HG03280 (cell line): Measurements from ENCODE around the gene KCTD4.

ENCODE experiments used
- ATAC-seq: cut with Tn5 transposase; IDR thresholded peaks from one replicate; pipeline ENCODE4 v1.9.1; 2021; ENCODE audit warnings: mild to moderate bottlenecking, moderate library complexity; ENCODE audit not compliant: unreplicated experiment

KCTD4 gene

DNA sequence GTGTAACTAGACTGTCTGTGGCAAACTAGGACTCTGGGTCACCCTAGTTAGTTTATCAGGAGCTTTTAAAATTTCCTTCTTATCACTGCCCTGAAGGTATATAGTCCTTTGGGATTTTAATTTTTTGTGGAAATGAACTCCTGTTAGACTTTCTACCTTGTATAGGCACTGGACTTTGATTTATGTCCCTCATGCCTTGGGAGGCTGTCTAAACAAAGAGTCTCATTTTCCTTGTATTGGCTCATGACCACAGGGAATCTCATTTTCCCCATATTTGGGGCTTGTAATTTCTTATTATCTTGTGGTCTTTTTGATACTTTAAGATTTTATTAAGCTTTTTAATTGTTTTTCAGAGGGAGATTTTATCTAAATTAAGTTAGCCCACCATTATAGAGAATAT, 21.4 kb downstream of the KCTD4 start:
- no peak for ATAC-seq

DNA sequence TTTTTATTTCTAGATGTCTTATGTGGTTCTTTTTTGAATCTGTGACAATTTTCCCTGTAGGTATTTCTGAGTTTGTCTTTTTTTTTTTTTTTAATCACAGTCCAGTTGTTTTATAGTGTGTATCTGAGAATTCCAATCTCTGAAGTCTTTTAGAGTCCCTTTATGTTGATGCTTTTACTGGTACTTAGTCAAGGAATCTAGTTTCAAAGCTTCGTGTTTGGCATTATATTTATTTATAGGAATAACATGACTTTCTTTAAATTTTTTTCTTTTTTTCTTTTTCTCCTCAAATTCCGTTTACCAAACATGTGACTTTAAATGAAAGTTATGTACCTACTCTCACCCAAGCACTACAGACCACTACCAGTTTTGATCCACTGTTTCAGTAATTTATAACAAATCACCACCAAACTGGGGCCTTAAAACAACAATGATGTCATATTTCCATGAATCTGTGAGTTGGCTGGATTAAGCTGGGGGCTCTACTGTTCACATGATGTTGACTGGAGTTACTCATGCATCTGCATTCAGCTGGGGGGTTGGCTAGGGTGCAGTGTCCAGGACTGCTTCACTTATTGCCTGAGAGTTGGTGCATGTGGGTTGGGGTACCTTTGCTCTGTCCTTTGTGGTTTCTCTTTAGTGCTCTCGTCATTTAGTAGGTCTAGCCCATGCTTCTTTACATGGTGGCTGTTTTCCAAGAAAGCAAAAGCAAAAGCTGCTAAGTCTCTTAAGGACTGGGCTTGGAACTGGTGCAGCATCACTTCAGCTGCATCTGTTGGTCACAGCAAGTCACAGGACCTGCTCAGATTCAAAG, 22.3 kb downstream of the KCTD4 start:
- ATAC-seq: no peak

DNA sequence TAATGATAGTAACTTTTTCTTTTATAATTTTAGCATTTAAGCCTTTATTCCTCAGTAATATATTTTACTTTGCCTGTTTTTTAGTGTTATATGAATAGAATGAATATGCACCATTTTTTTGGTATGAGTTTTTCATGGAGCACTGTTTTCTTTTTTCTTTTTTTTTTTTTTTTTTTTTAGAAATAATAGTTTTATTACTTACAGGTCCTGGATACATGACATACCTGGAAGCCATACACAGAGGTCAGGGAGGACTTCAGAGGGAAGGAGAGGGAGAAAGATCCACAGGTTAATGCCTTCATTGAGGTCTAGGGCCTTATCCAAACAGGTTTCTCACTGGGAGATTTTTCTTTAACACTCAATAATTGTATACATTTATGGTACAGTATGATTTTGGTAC, 26.4 kb downstream of the KCTD4 start:
- ATAC-seq: no peak

DNA sequence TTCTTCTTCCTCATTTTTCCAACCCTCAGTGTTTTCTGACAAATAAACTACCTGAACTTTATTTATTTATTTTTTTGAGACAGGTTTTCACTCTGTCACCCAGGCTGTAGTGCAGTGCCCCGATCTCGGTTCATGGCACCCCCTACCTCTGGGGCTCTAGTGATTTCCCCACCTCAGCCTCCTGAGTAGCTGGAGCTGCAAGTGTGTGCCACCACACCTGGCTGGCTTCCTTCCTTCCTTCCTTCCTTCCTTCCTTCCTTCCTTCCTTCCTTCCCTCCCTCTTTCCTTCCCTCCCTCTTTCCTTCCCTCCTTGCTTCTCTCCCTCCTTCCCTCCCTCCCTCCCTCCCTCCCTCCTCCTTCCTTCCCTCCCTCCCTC, 32.3 kb downstream of the KCTD4 start:
- no peak for ATAC-seq

DNA sequence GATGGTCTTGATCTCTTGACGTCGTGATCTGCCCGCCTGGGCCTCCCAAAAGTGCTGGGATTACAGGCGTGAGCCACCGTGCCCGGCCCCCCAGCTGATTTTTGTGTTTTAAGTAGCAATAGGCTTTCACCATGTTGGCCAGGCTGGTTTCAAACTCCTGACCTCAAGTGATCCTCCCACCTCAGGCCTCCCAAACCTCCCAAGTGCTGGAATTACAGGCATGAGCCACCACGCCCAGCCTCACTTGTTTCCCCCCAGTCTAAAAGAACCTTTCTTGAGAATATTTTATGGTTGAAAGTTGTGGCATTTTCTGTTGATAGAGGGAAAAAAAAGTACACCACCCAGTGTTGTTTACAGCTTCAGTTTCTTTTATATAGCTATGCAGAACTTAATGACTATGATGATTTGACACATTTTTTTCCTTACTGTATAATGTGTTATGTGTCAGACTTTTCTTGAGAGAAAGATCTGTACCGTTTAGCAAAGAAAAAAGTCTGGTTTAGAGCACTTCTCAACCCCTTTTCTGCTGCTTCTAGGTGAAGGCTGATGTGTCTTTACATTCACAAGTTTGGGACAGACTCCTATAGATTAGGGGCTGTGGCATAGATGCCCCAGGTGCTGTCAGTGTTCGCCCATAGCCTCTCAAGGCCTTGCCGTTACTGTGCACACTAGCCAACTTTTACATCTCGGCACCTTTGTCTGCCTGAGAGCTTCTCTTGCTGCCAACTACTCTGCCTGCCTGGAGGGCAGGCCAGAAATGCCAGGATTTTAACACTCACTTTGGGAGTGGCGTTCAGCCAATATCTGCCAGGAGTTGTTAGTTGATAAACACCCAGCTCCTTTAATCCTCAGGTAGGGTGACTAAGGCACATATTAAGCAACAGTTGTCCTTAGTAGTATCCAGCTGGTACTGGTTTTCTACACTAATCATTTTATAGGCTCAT, 33.0 kb downstream of the KCTD4 start:
- ATAC-seq: no peak

DNA sequence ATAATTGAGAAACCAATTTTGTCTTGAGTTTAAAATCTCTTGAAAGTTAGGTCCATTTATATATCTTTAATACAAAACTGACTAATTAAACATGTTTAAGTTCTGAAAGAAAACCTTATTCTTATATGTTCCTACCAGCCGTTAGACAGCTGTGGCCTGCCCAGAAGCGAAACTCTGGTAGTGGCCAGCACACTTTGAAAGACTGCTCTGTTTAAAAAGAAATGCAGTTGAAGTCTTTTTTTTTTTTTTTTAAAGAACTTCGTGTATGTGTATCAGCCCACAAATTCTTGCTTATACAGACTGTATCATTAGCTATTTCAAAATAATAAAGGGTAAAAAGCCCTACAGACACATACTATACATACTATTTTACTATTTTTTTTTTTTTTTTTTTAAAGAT, 34.0 kb downstream of the KCTD4 start:
- no peak for ATAC-seq

DNA sequence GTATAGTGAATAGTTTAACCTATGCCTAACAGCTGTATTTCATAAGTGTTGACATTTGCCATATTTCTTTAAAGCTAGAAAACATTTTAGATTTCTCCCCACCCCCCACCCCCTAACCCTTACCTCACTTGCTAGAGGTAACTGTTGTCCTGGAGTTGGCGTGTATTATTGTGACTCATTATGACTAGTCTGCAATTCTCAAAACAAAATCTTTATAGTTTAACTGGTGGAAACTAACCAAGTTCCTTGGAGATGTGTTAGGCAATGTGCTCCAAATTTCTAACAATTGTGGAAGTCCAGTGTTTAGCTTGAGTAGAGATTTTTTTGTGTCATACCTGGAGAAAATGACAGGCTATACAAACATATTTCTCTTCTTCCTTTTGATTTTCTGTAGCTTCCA, 38.0 kb downstream of the KCTD4 start:
- no peak for ATAC-seq

DNA sequence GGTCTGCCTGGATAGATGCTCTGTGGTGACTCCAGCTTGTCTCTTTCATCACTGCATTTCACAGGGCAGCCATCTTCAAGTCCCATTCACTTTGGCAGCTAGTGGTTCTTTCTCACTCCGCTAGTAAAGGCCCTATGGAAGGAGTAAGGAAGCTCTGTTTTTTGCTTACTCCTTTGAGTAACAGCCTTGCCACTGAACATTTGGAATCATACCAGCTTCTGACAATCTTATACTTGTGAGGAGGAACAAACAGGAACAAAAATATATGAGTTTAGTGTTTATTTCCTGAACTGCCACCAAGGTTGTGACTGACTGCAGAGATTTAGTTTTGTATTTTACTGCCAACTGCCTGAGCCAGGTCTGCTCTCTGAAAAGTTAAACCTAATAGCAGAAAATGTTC, 38.7 kb downstream of the KCTD4 start:
- ATAC-seq: no peak

DNA sequence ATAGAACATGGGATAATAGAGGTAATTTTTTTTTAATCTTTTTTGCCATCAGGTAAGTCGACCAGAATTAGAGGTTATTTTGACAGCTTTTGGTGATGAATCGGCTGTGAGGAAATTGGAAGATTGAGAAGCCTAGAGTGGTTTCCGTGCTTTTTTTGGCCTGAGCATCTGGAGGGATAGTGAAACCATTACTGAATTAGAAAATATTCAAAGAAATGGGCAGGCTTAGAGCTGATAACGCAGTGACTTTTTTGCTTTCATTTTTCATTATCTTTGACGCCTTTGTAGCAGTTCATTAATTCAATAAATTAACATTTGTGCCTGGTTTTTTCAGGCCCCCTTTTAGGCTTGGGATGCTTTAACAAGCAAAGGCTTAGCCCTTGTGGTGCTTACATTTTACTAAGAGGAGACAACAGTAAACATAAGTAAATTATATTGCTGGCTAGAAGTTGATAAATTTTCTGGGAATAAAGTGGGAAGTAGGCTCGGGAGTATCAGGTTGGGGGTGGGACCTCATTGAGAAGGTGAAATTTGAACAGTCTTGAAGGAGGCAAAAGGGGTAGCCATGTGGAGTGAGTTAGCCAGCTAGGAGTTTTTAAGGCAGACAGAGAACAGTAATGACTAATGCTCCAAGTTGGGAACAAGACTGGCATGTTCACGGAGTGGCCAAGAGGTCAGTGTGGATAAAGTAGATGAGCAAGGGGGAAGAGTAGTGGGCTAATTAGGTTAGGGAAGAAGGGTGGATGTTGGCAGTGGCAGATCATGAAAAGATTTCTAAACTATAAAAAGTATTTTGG, 44.1 kb downstream of the KCTD4 start:
- no peak for ATAC-seq

DNA sequence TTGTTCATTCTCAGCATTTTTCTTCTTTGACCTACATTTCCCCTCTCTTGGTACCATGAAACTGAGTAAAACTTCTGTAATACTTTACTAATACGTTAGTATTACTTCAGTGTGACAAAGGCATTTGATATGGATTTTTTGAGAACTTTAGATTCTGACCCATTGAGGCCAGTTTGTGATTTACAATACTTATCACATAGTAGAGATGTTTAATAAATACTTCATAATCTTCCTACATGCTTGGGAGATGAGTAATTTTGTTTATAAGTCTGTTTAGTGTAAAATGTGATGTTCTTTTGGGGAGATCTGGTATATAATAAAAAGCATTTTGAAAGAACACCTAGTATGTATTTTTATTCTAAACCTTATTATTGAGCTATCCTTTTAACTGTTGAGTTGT, 50.9 kb downstream of the KCTD4 start:
- ATAC-seq: no peak

DNA sequence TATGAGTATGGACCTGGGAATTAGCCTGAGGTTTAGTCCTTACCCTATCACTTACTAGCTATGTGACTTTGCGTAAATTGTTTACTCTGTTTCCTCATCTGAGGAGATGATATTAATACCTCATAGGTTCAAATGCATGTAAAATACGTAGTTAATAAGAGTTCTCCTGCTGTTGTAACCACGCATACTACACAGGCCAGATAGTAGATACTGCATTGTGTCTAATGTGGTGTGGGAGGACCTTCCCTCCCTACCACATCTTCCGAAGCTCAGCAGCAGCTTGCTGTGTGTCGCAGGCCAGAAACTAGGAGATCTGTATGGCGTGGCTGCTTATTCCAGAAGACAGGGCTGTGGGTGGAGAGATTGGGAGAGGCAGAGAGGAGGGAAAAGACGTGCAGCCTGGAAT, 57.5 kb downstream of the KCTD4 start:
- no peak for ATAC-seq
